Liver (tissue), 3 donors: ENCODE data around the gene PPL.

Source experiments
- CTCF ChIP-seq: fragments of 150-350 bp; IDR thresholded peaks from 2 replicates; pipeline ENCODE4 v1.5.1; 2017; ENCODE audit warnings: improper control_type of control experiment, low read depth, low read length; ENCODE audit not compliant: missing input control
- FOXA1 ChIP-seq: IDR thresholded peaks from 2 replicates; pipeline ENCODE4 v1.6.1; 2016; ENCODE audit warnings: antibody characterized with exemption
- GABPA ChIP-seq, 2 donors: IDR thresholded peaks in 1 of 2; conservative IDR thresholded peaks in 1 of 2; 2 replicates each; pipeline ENCODE4 v1.6.1; 2016; ENCODE audit warnings: antibody characterized with exemption in 2 of 2, mild to moderate bottlenecking in 1 of 2, moderate library complexity in 1 of 2
- HNF4G ChIP-seq: IDR thresholded peaks from 2 replicates; pipeline ENCODE4 v1.6.1; 2016; ENCODE audit warnings: antibody characterized with exemption
- JUND ChIP-seq, 2 donors: IDR thresholded peaks; 2 replicates each; pipeline ENCODE4 v1.6.1; 2016; ENCODE audit warnings: antibody characterized with exemption in 2 of 2
- MAX ChIP-seq: IDR thresholded peaks from 2 replicates; pipeline ENCODE4 v1.6.1; 2016; ENCODE audit warnings: antibody characterized with exemption
- RAD21 ChIP-seq, 2 donors: IDR thresholded peaks; 2 replicates each; pipeline ENCODE4 v1.6.1; 2016; ENCODE audit warnings: antibody characterized with exemption in 2 of 2, mild to moderate bottlenecking in 2 of 2
- REST ChIP-seq: IDR thresholded peaks from 2 replicates; pipeline ENCODE4 v1.6.1; 2016; ENCODE audit warnings: antibody characterized with exemption, mild to moderate bottlenecking
- donor health status: healthy.
- donor health status: healthy.

DNA sequence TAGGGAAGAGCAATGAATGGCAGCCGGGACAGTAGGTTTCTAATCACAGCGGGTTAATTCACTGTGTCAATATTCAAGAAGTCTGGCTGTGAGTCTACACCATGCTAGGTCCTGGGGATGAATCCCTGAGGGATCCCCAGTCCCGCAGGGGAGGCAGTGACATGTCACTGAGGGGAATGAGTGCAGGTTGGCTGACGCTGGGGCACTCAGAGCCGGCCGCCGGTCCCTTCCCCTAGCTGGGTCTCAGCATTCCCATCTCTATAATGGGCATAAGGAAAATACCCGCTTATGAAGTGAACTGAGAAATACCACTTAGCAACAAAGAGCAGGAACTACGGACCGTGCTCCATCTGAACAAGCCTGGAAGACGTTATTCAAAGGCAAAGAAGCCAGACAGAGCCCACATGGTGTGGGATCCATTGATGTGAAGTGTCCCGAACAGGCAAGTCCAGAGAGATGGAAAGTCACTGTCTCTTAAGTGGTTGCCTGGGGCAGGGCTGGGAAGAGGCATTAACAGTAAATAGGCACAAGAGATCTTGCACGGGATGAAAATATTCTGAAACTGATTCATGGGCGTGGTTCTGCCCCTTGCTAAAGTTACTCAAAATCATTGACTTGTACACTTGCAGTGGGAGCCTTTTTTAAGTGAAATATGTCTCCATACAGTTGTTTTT, 31.9 kb downstream of the PPL start:
- TF ChIP-seq CTCF (no peak), HNF4G (no peak), RAD21 (IDR thresholded peaks at IDR 0.05) (no peak), GABPA (IDR thresholded peaks at IDR 0.05 in 1 of 2, conservative IDR thresholded peaks at IDR 0.05 in 1 of 2) (no peak), MAX (no peak), FOXA1 (no peak), REST (no peak), JUND (IDR thresholded peaks at IDR 0.05) (no peak)
